Kidney glomerular epithelial cell (primary cell): ENCODE data around the gene SMAD6.
A peak's percentile ranks its signal among the peaks of the same experiment; 100 is the strongest.

ENCODE experiments used
- DNase-seq: peaks from one replicate; lab custom pipeline; 2025; lab: John Stamatoyannopoulos, UW

SMAD6 gene

GRCh38 chr15:66760097-66760967 is 58.3 kb downstream of the SMAD6 start:
- no peak for DNase-seq

GRCh38 chr15:66760968-66761725 is 59.1 kb downstream of the SMAD6 start:
- no peak for DNase-seq

GRCh38 chr15:66761726-66762595 is 59.9 kb downstream of the SMAD6 start:
- DNase-seq, result no peak

GRCh38 chr15:66763186-66764071 is 61.4 kb downstream of the SMAD6 start:
- DNase-seq, result no peak

GRCh38 chr15:66764072-66764786 is 62.2 kb downstream of the SMAD6 start:
- DNase-seq, result no peak

- peak; percentile 99 for DNase-seq
Observed at GRCh38 chr15:66765478-66766281, 63.6 kb downstream of the SMAD6 start.

GRCh38 chr15:66766282-66767230 is 64.5 kb downstream of the SMAD6 start:
- peak; percentile 71 for DNase-seq

- DNase-seq, result no peak
Observed at GRCh38 chr15:66767240-66767659, 65.2 kb downstream of the SMAD6 start.

- no peak for DNase-seq
Observed at GRCh38 chr15:66768987-66769386, 67.0 kb downstream of the SMAD6 start.

- no peak for DNase-seq
Observed at GRCh38 chr15:66770518-66771350, 68.7 kb downstream of the SMAD6 start.

GRCh38 chr15:66771351-66771650 is 69.3 kb downstream of the SMAD6 start:
- DNase-seq, result no peak

- DNase-seq, result no peak
Observed at GRCh38 chr15:66772604-66773128, 70.6 kb downstream of the SMAD6 start.

- peak; percentile 82 for DNase-seq
Observed at GRCh38 chr15:66773129-66773873, 71.3 kb downstream of the SMAD6 start.

- peak; percentile 81 for DNase-seq
Observed at GRCh38 chr15:66774001-66774814, 72.2 kb downstream of the SMAD6 start.

- peak; percentile 73 for DNase-seq
Observed at GRCh38 chr15:66775127-66776105, 73.4 kb downstream of the SMAD6 start.
